ENCODE data around the gene GPD1L.

The GPD1L gene

DNA sequence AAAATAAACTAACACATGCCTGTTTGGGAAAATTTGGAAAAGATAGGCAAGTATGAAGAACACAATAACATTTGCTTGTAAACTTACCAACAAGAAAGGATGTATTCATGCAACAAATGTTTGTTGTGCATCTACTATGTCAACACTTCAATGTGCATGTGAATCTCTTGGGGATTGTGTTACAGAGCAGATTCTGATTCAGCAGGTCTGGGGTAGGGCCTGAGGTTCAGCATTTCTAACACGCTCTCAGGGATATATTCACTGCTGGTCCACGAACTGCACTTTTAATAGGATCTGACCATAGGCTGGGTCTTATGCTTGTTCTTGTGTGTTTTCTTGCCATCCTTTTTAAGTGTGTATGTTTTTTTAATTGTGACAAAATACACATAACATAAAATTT lies 11.8 kb downstream of the GPD1L start:
- Histone ChIP-seq H3K9me3 (ENCODE audit: insufficient read depth, low read length) (no peaks in the 10 kb centered on the region), H2AFZ (ENCODE audit: low read depth, low read length, severe bottlenecking) (no peak overlapping the region), H3K27ac (ENCODE audit: low read depth, low read length) (no peak overlapping the region), H4K20me1 (ENCODE audit: low read depth, low read length) (peaks cover 3% of the 10 kb centered on the region; the same call in 1 of the 2 replicates), H3K36me3 (ENCODE audit: low read length) (no peaks in the 10 kb centered on the region), H3K9ac (ENCODE audit: low read length) (no peak overlapping the region), H3K79me2 (ENCODE audit: insufficient read depth, low read length) (peaks cover 27% of the 10 kb centered on the region; the same call in 1 of the 2 replicates), H3K9me2 (replicated peaks; ENCODE audit: insufficient read depth, low read length) (no peaks in the 10 kb centered on the region), H3K4me3 (ENCODE audit: insufficient read depth, low read length, poor library complexity, severe bottlenecking) (no peak overlapping the region), H3K4me2 (ENCODE audit: low read depth, low read length, poor library complexity, severe bottlenecking) (no peak overlapping the region), H3K27me3 (ENCODE audit: low read length) (no peaks in the 10 kb centered on the region), H3F3A (ENCODE audit: insufficient read depth) (no peaks in the 10 kb centered on the region)
- no peak for TF ChIP-seq EZH2phosphoT487 (conservative IDR thresholded peaks at IDR 0.05; ENCODE audit: low read length)
- TF ChIP-seq, protein P1, sequence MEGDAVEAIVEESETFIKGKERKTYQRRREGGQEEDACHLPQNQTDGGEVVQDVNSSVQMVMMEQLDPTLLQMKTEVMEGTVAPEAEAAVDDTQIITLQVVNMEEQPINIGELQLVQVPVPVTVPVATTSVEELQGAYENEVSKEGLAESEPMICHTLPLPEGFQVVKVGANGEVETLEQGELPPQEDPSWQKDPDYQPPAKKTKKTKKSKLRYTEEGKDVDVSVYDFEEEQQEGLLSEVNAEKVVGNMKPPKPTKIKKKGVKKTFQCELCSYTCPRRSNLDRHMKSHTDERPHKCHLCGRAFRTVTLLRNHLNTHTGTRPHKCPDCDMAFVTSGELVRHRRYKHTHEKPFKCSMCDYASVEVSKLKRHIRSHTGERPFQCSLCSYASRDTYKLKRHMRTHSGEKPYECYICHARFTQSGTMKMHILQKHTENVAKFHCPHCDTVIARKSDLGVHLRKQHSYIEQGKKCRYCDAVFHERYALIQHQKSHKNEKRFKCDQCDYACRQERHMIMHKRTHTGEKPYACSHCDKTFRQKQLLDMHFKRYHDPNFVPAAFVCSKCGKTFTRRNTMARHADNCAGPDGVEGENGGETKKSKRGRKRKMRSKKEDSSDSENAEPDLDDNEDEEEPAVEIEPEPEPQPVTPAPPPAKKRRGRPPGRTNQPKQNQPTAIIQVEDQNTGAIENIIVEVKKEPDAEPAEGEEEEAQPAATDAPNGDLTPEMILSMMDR (IDR thresholded peaks at IDR 0.05; ENCODE audit: insufficient read depth, low read length, poor library complexity, severe bottlenecking) = no peak

DNA sequence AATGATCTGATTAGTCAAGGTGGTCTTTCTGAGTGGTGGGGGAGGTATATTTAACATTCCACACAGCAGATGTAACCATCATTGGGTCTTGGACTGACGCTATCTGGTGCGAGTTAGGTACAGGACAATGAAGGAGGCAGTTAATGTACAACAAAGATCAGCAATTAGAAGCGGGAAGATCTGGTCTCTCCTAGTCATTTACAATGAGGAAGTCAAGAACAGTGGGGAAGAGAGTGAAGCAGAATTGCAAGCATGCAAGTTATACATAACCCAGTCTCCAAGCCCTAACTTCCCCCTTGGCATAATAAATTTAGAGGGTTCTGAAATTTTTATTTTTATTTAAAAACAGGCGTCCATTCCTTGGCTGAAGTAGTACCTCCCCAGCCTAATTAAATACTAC lies 14.1 kb downstream of the GPD1L start:
- Histone ChIP-seq H3K9me3 (ENCODE audit: insufficient read depth, low read length) (no peaks in the 10 kb centered on the region), H3K27me3 (ENCODE audit: low read length) (no peaks in the 10 kb centered on the region), H3K27ac (ENCODE audit: low read depth, low read length) (no peak overlapping the region), H3K9ac (ENCODE audit: low read length) (no peak overlapping the region), H3K9me2 (replicated peaks; ENCODE audit: insufficient read depth, low read length) (no peaks in the 10 kb centered on the region), H2AFZ (ENCODE audit: low read depth, low read length, severe bottlenecking) (no peak overlapping the region), H3K4me3 (ENCODE audit: insufficient read depth, low read length, poor library complexity, severe bottlenecking) (no peak overlapping the region), H3K4me2 (ENCODE audit: low read depth, low read length, poor library complexity, severe bottlenecking) (no peak overlapping the region), H4K20me1 (ENCODE audit: low read depth, low read length) (peaks cover 3% of the 10 kb centered on the region; the same call in 1 of the 2 replicates), H3K79me2 (ENCODE audit: insufficient read depth, low read length) (peaks cover 30% of the 10 kb centered on the region; the same call in 1 of the 2 replicates), H3F3A (ENCODE audit: insufficient read depth) (no peaks in the 10 kb centered on the region), H3K36me3 (ENCODE audit: low read length) (no peaks in the 10 kb centered on the region)
- TF ChIP-seq EZH2phosphoT487 (conservative IDR thresholded peaks at IDR 0.05; ENCODE audit: low read length) = no peak
- TF ChIP-seq, protein P1 (IDR thresholded peaks at IDR 0.05; ENCODE audit: insufficient read depth, low read length, poor library complexity, severe bottlenecking) = no peak

DNA sequence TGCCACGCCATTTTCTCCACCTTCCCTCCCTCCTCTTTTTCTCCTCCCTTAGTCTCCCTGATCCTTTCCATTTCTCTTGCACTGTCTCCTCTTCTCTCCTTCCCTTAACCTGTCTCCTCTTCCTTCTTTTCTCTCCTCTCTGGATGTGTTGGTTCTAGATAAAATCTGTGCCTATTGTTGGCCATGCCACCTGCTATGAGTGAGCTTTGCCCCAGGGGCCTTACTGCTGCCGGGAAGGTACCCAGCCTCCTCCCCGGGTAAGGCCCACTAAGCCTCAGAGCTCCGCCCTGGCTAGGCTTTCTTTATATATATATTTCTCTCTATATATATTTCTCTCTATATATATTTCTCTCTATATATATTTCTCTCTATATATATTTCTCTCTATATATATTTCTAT lies 14.7 kb downstream of the GPD1L start:
- Histone ChIP-seq H3K9me3 (ENCODE audit: insufficient read depth, low read length) (no peaks in the 10 kb centered on the region), H3K4me2 (ENCODE audit: low read depth, low read length, poor library complexity, severe bottlenecking) (no peak overlapping the region), H3K27me3 (ENCODE audit: low read length) (no peaks in the 10 kb centered on the region), H3K9me2 (replicated peaks; ENCODE audit: insufficient read depth, low read length) (no peaks in the 10 kb centered on the region), H3F3A (ENCODE audit: insufficient read depth) (no peaks in the 10 kb centered on the region), H3K36me3 (ENCODE audit: low read length) (no peaks in the 10 kb centered on the region), H3K27ac (ENCODE audit: low read depth, low read length) (no peak overlapping the region), H3K79me2 (ENCODE audit: insufficient read depth, low read length) (peaks cover 33% of the 10 kb centered on the region; the same call in 1 of the 2 replicates), H3K4me3 (ENCODE audit: insufficient read depth, low read length, poor library complexity, severe bottlenecking) (no peak overlapping the region), H3K9ac (ENCODE audit: low read length) (no peak overlapping the region), H4K20me1 (ENCODE audit: low read depth, low read length) (peaks cover 3% of the 10 kb centered on the region; the same call in 1 of the 2 replicates), H2AFZ (ENCODE audit: low read depth, low read length, severe bottlenecking) (no peak overlapping the region)
- TF ChIP-seq, protein P1 (IDR thresholded peaks at IDR 0.05; ENCODE audit: insufficient read depth, low read length, poor library complexity, severe bottlenecking) = no peak
- TF ChIP-seq EZH2phosphoT487 (conservative IDR thresholded peaks at IDR 0.05; ENCODE audit: low read length) = no peak
